ENCODE data around the gene EIF6. TPM values are rescaled to one million over a fixed set of nuclear protein-coding genes. Genes with fewer than 3 reads are reported as not detected.

The EIF6 gene
- total RNA-seq, 2 experiments from 2014 or later, result 24.9 to 25.8 TPM

GRCh38 chr20:35325401-35325800 lies 40.8 kb upstream of the EIF6 start:
- intact Hi-C loops (cut with DNase I, micrococcal nuclease), result no loop called here
- Mint-ChIP-seq H3K4me1 (ENCODE audit: low read depth) (no peaks in the 10 kb centered on the region), H3K27ac (no peak overlapping the region), H3K9me3 (no peaks in the 10 kb centered on the region), H3K4me3 (no peak overlapping the region), H3K27me3 (no peaks in the 10 kb centered on the region), H3K36me3 (ENCODE audit: low read depth) (peaks cover 7% of the 10 kb centered on the region)
- POLR2A ChIA-PET, result no interaction called here
- TF ChIP-seq CTCF (IDR thresholded peaks at IDR 0.05), result no peak
- ATAC-seq (ENCODE audit: poor library complexity) (no peak), DNase-seq (no peak)
- Histone ChIP-seq H3K9me3 (ENCODE audit: control insufficient read depth in 1 of 2, insufficient read depth in 1 of 2, low read length in 2 of 2) (no peaks in the 10 kb centered on the region), H3K4me3 (ENCODE audit: low read length) (no peak overlapping the region), H3K27me3 (ENCODE audit: control insufficient read depth in 1 of 2, insufficient read depth in 2 of 2, low read length in 2 of 2) (no peaks in the 10 kb centered on the region), H3K4me1 (ENCODE audit: insufficient read depth, low read length) (no peaks in the 10 kb centered on the region), H3K27ac (ENCODE audit: low read depth in 1 of 2, low read length in 2 of 2) (no peak overlapping the region), H3K36me3 (ENCODE audit: insufficient read depth, low read length) (peaks cover 3% of the 10 kb centered on the region)
- CTCF ChIA-PET, result interaction anchor here (0.6 kb wide), 1 partner anchor 17 kb away, joined by 3 read pairs; no protein-coding TSS in a partner anchor

- ATAC-seq (ENCODE audit: poor library complexity) (no peak), DNase-seq (no peak)
- Histone ChIP-seq H3K4me3 (ENCODE audit: low read length) (no peak overlapping the region), H3K4me1 (ENCODE audit: insufficient read depth, low read length) (peaks cover under 1% of the 10 kb centered on the region), H3K27ac (ENCODE audit: low read depth in 1 of 2, low read length in 2 of 2) (no peak overlapping the region), H3K9me3 (ENCODE audit: control insufficient read depth in 1 of 2, insufficient read depth in 1 of 2, low read length in 2 of 2) (no peaks in the 10 kb centered on the region), H3K36me3 (ENCODE audit: insufficient read depth, low read length) (peaks cover 12% of the 10 kb centered on the region), H3K27me3 (ENCODE audit: control insufficient read depth in 1 of 2, insufficient read depth in 2 of 2, low read length in 2 of 2) (no peaks in the 10 kb centered on the region)
- Mint-ChIP-seq H3K4me3 (no peak overlapping the region), H3K36me3 (ENCODE audit: low read depth) (peaks cover 7% of the 10 kb centered on the region), H3K27ac (no peak overlapping the region), H3K9me3 (no peaks in the 10 kb centered on the region), H3K4me1 (ENCODE audit: low read depth) (peaks cover 5% of the 10 kb centered on the region), H3K27me3 (no peaks in the 10 kb centered on the region)
- no peak for TF ChIP-seq CTCF (IDR thresholded peaks at IDR 0.05)
- intact Hi-C loops (cut with DNase I, micrococcal nuclease), result no loop called here
- CTCF ChIA-PET, result no interaction called here
- POLR2A ChIA-PET, result no interaction called here
These were observed 36.0 kb upstream of the EIF6 start for GRCh38 chr20:35320396-35321126.

GRCh38 chr20:35319871-35320197 lies 35.3 kb upstream of the EIF6 start:
- no peaks in the 10 kb centered on the region for H3K9me3 ChIP-seq (ENCODE audit: control insufficient read depth in 1 of 2, insufficient read depth in 1 of 2, low read length in 2 of 2)
- DNase-seq (no peak), ATAC-seq (ENCODE audit: poor library complexity) (no peak)
- ChIA-PET POLR2A (interaction anchor here (0.6 kb wide), 1 partner anchor 515 kb away, joined by 3 read pairs; no protein-coding TSS in a partner anchor), CTCF (interaction anchor here (2.3 kb wide), 1 partner anchor 16 kb away, joined by 5 read pairs; no protein-coding TSS in a partner anchor)
- no peaks in the 10 kb centered on the region for H3K27me3 ChIP-seq (ENCODE audit: control insufficient read depth in 1 of 2, insufficient read depth in 2 of 2, low read length in 2 of 2)
- peaks cover 6% of the 10 kb centered on the region for H3K4me1 ChIP-seq (ENCODE audit: insufficient read depth, low read length)
- Mint-ChIP-seq H3K4me1 (ENCODE audit: low read depth) (peaks cover 11% of the 10 kb centered on the region), H3K27ac (no peak overlapping the region), H3K36me3 (ENCODE audit: low read depth) (peaks cover under 1% of the 10 kb centered on the region), H3K4me3 (no peak overlapping the region), H3K27me3 (no peaks in the 10 kb centered on the region), H3K9me3 (no peaks in the 10 kb centered on the region)
- no peak overlapping the region for H3K27ac ChIP-seq (ENCODE audit: low read depth in 1 of 2, low read length in 2 of 2)
- TF ChIP-seq CTCF (IDR thresholded peaks at IDR 0.05), result no peak
- H3K4me3 ChIP-seq (ENCODE audit: low read length), result no peak overlapping the region
- intact Hi-C loops (cut with DNase I, micrococcal nuclease), result no loop called here
- peaks cover 9% of the 10 kb centered on the region for H3K36me3 ChIP-seq (ENCODE audit: insufficient read depth, low read length)
